ENCODE data around the gene GBGT1.

Gene GBGT1

GRCh38 chr9:133144904-133145851, 18.5 kb downstream of the GBGT1 start:
- ATAC-seq (no peak), DNase-seq (no peak)
- peak overlapping the region; percentile 85 to 87 for H3K4me3 Mint-ChIP-seq
- H3K27ac Mint-ChIP-seq: no peak overlapping the region
- no peaks in the 10 kb centered on the region for H3K9me3 Mint-ChIP-seq
- no peaks in the 10 kb centered on the region for H3K27me3 Mint-ChIP-seq
- peaks cover 85% of the 10 kb centered on the region for H3K4me1 Mint-ChIP-seq

DNA sequence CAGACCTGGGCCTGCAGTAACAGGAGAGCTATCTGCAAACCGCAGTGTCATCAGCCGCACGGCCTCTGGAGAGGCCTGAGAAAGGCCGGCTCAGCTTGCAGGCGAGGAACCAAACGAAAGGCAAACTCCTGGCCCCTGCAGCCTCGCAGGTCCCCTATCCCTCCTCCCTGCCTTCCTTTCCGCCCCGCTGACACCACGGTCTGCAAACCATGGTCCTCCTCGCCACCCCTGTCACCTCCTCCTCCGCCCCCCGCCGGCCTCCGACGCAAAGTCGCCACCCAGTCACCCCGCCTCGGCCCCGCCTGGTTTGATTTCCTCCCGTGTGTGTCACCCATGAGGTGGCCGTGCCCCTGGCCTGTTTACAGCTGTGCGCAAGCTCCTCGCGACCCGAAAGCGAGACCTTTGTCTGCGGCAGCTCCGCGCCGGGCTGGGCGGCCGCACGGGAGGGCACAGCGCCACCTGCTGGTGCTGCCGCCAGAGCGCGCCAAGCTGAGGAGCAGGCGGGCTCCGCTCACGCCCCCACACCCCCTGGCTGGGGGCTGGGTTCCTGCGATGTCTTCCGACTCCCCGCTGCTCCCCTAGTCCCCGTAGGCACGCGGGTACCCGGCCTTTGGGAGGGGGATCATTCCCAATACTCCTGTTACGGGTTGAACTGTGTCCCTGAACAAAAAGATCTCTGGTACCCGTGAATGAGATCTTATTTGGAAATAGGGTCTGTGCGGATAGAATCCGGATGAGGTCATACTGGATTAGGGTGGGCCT, 19.4 kb downstream of the GBGT1 start:
- Mint-ChIP-seq H3K27me3 (no peaks in the 10 kb centered on the region), H3K4me3 (peak overlapping the region; percentile 85 to 87), H3K4me1 (peaks cover 83% of the 10 kb centered on the region), H3K27ac (peak overlapping the region; percentile 92 to 95), H3K9me3 (no peaks in the 10 kb centered on the region)
- DNase-seq: peak; percentile 94 to 97
- ATAC-seq: peak; percentile 82

DNA sequence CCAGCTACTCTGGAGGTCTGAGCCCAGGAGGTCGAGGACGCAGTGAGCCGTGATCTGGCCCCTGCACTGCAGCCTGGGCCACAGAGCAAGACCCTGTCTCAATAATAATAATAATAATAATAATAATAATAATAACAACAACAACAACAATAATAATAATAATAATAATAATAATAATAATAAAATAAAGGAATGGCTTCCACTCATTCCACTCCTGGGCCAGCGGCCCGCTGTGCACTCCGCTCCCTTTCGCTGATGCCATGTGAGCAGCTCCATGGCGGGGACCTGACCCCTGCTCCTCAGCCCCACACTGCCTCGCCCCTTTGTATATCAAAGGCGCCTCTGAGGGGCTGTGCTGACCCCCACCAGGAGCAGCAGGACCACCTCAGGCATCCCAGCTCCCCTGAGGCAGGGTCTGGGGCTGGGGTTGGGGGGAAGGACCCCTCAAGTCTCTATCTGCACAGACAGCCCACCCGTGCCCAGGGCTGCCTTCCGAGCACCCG, 20.0 kb downstream of the GBGT1 start:
- Mint-ChIP-seq H3K4me1 (peaks cover 89% of the 10 kb centered on the region), H3K9me3 (no peaks in the 10 kb centered on the region), H3K27ac (peak overlapping the region; percentile 92 to 95), H3K4me3 (peak overlapping the region; percentile 85 to 87), H3K27me3 (no peaks in the 10 kb centered on the region)
- no peak for ATAC-seq
- DNase-seq: no peak

DNA sequence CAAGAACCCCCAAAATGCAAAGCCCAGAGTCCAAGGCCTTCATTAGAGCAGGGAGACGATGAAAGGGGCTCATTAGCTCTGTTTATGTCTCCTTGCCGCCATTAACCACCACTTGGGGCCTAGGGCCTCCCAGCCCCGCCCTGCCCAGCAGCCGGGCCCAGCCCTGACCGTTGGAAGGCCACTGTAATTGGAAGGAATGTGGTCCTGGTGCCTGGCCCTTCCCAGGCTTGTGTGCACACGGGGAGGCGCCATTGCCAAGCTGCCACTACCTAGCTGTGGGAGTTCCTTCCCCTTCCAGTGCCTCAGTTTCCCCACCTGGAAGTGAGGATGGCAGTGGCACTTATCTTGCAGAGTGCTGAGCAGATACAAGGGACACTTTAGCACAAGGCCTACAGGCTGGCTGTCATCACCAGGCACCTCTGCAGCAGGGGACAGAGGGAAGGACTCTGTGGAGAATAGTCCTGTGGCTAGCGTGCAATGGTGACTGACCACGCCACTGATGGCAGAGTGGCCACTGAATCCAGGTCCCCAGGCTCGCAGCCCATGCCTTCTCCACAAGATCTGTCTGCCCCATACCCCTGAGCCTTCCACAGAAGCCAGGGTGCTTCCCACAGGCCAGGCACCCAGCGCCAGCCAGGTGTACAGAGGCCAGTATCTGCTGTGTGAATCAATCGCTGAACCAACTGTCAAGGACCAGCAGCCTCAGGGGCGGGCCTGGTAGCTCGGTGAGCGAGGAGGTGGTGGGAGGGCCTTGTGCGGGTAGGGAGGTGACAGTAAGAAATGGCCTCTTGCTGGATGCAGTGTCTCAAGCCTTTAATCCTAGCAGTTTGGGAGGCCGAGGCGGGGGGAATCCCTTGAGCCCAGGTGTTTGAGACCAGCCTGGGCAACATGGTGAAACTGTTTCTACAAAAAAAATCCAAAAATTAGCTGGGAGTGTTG, 20.8 kb downstream of the GBGT1 start:
- Mint-ChIP-seq H3K27me3 (no peaks in the 10 kb centered on the region), H3K4me1 (peaks cover 89% of the 10 kb centered on the region), H3K4me3 (peak overlapping the region; percentile 70 to 83), H3K9me3 (no peaks in the 10 kb centered on the region), H3K27ac (peak overlapping the region; percentile 97 to 99)
- ATAC-seq: peak; percentile 27
- peak; percentile 60 to 77 for DNase-seq

- H3K9me3 Mint-ChIP-seq: no peaks in the 10 kb centered on the region
- peak overlapping the region; percentile 97 to 99 for H3K27ac Mint-ChIP-seq
- H3K4me1 Mint-ChIP-seq: peaks cover 89% of the 10 kb centered on the region
- peak; percentile 63 to 86 for DNase-seq
- H3K27me3 Mint-ChIP-seq: no peaks in the 10 kb centered on the region
- H3K4me3 Mint-ChIP-seq: peak overlapping the region; percentile 70 to 83
- peak; percentile 63 for ATAC-seq
Observed at GRCh38 chr9:133141833-133142595, 21.7 kb downstream of the GBGT1 start.

DNA sequence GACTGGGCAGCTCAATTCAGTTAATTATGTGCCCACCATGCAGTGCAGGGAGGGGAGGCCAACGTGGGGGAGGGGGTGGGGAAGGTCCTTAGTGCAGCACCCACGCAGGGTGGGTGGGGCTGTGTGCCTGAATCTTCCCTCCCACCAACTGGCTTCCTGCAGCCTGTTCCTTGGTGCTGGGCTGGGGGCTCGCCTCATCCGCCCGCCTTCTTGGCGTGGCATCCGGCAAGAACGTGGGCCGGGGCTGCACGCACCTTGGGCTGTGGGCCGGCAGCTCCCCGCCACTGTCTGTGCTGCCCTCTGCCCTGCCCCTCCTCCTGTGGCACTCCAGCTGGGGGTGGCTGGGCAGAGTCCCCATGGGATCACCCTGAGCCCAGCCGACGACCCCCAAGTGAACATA, 23.1 kb downstream of the GBGT1 start:
- ATAC-seq: no peak
- Mint-ChIP-seq H3K4me3 (peak overlapping the region in 1 of 2 donors; percentile 70), H3K27ac (peak overlapping the region in 1 of 2 donors; percentile 61), H3K27me3 (no peaks in the 10 kb centered on the region), H3K4me1 (peaks cover 93% of the 10 kb centered on the region), H3K9me3 (no peaks in the 10 kb centered on the region)
- no peak for DNase-seq

- DNase-seq (no peak), ATAC-seq (no peak)
- Mint-ChIP-seq H3K27me3 (no peaks in the 10 kb centered on the region), H3K4me1 (peaks cover 93% of the 10 kb centered on the region), H3K4me3 (no peak overlapping the region), H3K9me3 (no peaks in the 10 kb centered on the region), H3K27ac (peak overlapping the region in 1 of 2 donors; percentile 33)
Observed at GRCh38 chr9:133140174-133140505, 23.6 kb downstream of the GBGT1 start.

DNA sequence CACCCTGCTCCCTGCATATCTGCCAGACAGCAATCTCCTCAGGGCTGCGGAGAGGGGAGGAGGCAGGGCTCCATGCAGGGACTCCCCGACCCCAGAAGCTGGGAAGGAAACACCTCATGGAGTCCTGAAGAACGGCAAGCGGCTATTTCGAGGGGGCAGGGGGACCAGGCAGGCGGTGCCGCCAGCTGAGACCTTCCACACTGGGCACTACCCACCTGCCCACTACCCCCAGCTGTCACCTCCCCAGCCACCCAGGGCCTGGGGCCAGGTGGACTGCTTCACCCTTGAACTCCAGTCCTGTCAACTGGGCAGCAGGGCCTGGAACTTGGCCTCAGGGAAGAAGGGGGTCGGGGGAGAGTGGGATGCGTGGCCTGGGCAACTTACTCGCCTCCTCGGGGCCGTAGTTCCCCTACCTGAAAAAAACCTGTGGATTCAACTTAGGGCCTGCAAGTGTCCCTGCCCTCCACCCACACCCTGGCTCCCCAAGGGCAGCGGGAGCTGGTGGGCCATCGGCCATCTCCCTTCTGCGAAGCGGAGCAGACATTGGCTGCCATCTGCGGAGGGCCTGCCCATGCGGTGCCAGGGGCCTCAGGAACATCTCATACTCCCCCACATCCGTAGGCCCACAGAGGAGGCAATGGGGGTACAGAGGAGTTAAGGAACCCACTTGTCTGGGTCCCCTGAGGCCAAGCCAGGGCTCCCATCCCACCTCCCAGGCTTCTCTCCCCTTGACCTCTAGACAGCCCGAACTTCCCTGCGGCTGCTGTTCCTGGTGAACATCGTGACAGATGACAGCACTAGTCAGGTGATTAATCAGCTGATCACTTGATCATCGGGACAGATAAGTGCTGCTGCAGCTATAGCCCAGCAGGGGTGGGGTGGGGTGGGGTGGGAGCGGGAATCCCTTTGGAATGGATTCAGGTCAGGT, 24.2 kb downstream of the GBGT1 start:
- H3K4me3 Mint-ChIP-seq: peak overlapping the region in 1 of 2 donors; percentile 31
- peak overlapping the region in 1 of 2 donors; percentile 91 for H3K27ac Mint-ChIP-seq
- no peak for DNase-seq
- H3K9me3 Mint-ChIP-seq: no peaks in the 10 kb centered on the region
- no peak for ATAC-seq
- H3K4me1 Mint-ChIP-seq: peaks cover 93% of the 10 kb centered on the region
- H3K27me3 Mint-ChIP-seq: no peaks in the 10 kb centered on the region

DNA sequence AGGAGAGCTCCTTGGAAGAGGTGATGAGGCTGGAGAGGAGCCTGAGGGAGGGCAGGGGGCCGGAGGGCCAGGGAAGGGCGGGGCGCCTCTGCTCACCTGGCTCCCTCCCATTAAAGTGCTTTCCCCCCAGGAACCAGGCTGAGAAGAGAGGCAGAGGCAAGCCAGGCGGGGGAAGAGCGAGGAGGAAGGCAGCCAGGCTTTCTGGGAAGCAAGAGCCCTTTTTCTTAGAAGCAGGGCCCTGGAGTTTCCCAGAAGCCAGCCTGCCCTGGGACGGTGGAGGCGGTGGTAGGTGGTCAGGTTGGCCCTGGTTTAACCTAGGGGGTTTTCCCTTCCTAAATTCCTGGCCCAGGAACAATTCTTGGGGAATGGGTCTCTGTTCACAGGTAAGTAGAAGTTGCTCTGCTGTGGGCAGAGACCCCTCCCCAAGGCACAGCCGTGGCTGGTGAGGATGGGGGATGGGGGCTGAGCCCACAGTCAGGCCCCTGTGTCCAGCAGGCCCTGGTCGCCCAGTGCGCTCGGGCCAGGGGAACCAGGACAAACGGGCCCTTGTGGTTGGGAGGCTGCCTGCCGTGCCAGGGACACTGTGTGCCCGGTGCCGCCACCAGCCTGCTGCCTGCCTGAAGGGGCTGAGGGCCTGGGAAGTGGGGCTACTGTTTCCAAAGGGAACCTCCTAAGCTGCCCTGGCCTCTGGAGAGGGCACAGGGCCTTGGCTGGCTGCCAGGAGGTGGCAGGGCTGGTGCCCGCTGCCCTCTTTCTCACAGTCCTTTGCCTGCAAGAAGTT, 26.1 kb downstream of the GBGT1 start:
- Mint-ChIP-seq H3K4me3 (peak overlapping the region; percentile 72 to 79), H3K9me3 (no peaks in the 10 kb centered on the region), H3K27me3 (no peaks in the 10 kb centered on the region), H3K27ac (peak overlapping the region; percentile 95 to 97), H3K4me1 (peaks cover 93% of the 10 kb centered on the region)
- peak in 1 of 2 donors; percentile 54 for DNase-seq
- no peak for ATAC-seq

DNA sequence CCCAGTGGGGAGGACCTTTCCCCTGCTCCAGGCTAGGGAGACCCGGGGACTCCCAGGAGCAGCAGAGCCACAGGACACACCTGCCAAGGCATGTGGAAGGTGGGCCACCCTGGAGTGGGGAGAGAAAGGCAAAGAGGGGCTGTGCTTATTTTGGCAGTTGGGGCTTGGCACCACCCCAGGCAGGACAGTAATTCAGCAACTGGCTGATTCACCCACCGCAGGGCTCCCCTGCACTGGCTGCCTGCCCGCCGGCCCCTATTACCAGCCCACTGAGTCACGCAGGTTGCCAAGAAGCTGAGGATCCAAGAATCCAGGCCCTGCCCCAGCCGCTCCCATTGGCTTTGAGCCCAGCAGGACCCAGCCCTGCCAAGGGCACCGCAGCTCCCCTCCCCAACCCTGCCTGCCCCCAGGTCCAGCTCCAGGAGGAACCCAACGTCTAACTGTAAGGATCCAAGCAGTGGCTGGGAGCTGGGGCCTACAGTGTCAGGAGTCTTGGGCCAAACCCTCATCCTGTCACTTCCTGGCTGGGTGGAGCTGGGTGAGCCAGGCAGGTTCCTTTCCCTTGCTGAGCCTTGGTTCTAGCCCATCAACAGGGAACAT, 28.5 kb downstream of the GBGT1 start:
- Mint-ChIP-seq H3K4me3 (peak overlapping the region; percentile 79 to 87), H3K4me1 (peaks cover 92% of the 10 kb centered on the region), H3K27me3 (no peaks in the 10 kb centered on the region), H3K9me3 (no peaks in the 10 kb centered on the region), H3K27ac (peak overlapping the region; percentile 100)
- DNase-seq: peak in 1 of 2 donors; percentile 77
- ATAC-seq: peak; percentile 41

DNA sequence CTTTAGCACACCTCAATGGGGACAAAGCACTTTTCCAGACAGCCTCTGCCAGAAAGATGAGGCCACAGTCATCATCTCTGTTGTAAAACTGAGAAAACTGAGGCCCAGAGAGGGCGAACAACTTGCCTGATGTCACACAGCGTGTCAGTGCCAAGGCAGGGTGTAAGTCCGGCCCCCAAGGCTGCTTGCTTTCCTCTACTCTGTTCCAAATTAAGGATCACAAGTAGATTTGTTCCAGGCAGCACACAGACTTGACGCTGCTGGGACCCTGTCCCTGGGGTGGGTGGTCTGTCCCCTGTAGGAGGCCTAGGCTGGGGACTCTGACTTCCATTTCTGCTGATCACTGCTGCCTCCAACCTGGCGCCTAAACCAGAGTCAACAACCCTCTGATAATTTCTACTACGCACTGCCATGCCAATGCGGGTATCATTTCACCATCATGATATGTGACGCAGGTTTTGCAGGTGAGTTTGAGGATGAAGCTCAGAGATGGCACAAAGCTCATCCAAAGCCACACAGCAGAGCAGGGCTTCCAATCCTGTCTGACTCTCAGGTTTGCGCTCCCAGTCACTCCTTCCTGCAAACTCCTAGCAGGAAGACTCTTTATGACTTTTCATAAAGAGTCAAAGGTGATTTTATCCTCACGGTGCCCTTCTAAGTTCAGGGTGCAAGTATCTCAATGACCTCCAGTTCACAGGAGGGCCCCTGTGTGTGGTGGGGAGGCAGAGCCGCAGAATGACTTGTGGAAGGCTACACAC, 29.1 kb downstream of the GBGT1 start:
- DNase-seq (no peak), ATAC-seq (peak; percentile 14)
- peak overlapping the region; percentile 100 for H3K27ac Mint-ChIP-seq
- no peaks in the 10 kb centered on the region for H3K27me3 Mint-ChIP-seq
- H3K4me1 Mint-ChIP-seq: peaks cover 95% of the 10 kb centered on the region
- H3K4me3 Mint-ChIP-seq: peak overlapping the region; percentile 79 to 87
- H3K9me3 Mint-ChIP-seq: no peaks in the 10 kb centered on the region

Data from stimulated activated naive CD8-positive, alpha-beta T cell treated with anti-CD3 and anti-CD28 coated beads, Interleukin-15, amount 100 ng/mL, for 72 hours (primary cell).